H7 (cell line): Measurements from ENCODE around the gene SERGEF. TPM values are rescaled to one million over a fixed set of nuclear protein-coding genes. Genes with fewer than 3 reads are reported as not detected.
"Not testable (repeated sequence)": the region's sequence is repeated elsewhere in the genome, so short reads cannot be mapped to it uniquely, and the experiment has no call there.

Experiments used
- DNase-seq: peaks from one replicate; pipeline ENCODE4 v3.0.0; 2012
- H3K27me3 ChIP-seq: 2 replicates; pipeline ENCODE4 v1.6.0; 2011; ENCODE audit warnings: mild to moderate bottlenecking, low read length; ENCODE audit not compliant: control insufficient read depth, insufficient read depth
- H3K36me3 ChIP-seq: replicated peaks from 2 replicates; pipeline ENCODE4 v1.5.1; 2011; ENCODE audit warnings: low read length; ENCODE audit not compliant: control insufficient read depth, insufficient read depth
- H3K4me3 ChIP-seq: 2 replicates; pipeline ENCODE4 v1.5.1; 2011; ENCODE audit warnings: low read depth, mild to moderate bottlenecking, control low read depth, low read length, moderate library complexity; ENCODE audit not compliant: insufficient read depth
- total RNA-seq: library from RNA; depleted of rRNA; stranded (reverse); fragments of >200 nt; shearing (Covaris generic); gene quantifications from 2 replicates; pipeline ENCODE4 v1.2.3, GENCODE V29; 2014

The SERGEF gene
- total RNA-seq, 1 experiment from 2014 or later: 16.5 TPM

DNA sequence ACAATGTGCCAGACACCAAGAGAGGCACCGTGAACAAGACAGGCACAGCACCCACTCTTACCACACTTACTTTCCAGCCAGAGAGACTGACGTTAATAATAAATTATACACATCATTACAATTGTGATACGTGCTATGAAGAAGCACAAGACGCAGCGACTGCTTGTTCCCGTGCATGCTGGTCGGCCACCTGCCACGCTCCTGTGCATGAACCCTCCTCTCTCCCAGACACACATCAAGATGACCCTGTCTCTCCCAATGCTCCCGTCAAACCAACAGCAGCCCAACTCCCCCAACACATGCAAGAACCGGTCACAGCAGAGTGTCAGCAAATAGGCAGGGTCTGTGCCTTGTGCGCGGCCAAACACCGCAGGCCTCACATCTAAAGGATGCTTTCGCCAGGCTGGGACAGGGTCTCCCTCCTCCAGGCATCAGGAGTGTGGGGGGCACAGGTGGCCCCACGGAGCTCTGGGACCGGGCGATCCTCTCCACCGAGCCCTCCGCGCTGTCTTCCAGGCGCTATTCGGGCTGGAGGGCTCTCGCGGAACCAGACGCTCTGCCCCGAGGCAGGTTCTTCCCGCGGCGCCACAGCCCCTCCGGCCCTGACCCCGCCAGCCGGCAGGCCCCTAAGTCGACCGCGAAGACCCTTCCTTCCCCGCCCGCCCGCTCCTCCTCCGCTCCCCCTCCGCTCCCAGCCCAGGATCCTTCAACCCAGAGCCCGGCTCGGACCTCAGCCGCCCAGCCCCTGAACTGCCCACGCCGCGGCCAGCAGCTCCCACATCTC lies 533 bp downstream of the SERGEF start:
- DNase-seq: no peak
- Histone ChIP-seq H3K4me3 (peak overlapping the region; percentile 78), H3K27me3 (peaks cover 12% of the 10 kb centered on the region; the same call in 1 of the 2 replicates), H3K36me3 (no peaks in the 10 kb centered on the region)

GRCh38 chr11:18011633-18012032 lies 1.2 kb downstream of the SERGEF start:
- H3K4me3 ChIP-seq: no peak overlapping the region; the same call in 1 of the 2 replicates
- peaks cover 12% of the 10 kb centered on the region; the same call in 1 of the 2 replicates for H3K27me3 ChIP-seq
- no peak for DNase-seq
- no peaks in the 10 kb centered on the region; the same call in 1 of the 2 replicates for H3K36me3 ChIP-seq

DNA sequence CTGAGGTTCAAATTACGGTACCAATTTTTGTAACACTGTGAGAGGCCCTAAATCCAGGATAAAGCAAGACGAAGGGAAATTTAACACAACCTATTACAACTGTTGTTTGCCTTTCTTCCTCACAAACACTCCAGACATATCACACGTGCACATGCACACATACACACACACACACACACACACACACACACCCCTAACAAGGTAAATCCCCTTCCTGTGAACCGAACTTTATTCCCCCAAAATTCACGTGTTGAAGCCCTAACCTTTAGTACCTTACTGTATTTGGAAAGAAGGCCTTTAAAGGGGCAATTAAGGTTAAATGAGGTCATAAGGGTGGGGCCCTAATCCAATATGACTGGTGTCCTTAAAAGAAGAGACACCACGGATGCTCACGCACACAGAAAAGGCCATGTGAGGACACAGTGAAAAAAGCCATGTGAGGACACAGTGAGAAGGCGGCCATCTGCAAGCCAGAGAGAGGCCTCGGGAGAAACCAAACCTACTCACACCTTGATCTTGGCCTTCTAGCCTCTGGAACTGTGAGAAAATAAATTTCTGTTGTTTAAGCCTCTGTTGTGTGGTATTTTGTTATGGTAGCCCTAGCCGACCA lies 1.8 kb downstream of the SERGEF start:
- no peak overlapping the region for H3K4me3 ChIP-seq
- no peak for DNase-seq
- peaks cover 2% of the 10 kb centered on the region for H3K36me3 ChIP-seq
- peaks cover 12% of the 10 kb centered on the region; the same call in 1 of the 2 replicates for H3K27me3 ChIP-seq

GRCh38 chr11:18010121-18010670 lies 2.7 kb downstream of the SERGEF start:
- DNase-seq: no peak
- Histone ChIP-seq H3K36me3 (peaks cover 5% of the 10 kb centered on the region), H3K27me3 (peaks cover 12% of the 10 kb centered on the region; the same call in 1 of the 2 replicates), H3K4me3 (no peak overlapping the region)

DNA sequence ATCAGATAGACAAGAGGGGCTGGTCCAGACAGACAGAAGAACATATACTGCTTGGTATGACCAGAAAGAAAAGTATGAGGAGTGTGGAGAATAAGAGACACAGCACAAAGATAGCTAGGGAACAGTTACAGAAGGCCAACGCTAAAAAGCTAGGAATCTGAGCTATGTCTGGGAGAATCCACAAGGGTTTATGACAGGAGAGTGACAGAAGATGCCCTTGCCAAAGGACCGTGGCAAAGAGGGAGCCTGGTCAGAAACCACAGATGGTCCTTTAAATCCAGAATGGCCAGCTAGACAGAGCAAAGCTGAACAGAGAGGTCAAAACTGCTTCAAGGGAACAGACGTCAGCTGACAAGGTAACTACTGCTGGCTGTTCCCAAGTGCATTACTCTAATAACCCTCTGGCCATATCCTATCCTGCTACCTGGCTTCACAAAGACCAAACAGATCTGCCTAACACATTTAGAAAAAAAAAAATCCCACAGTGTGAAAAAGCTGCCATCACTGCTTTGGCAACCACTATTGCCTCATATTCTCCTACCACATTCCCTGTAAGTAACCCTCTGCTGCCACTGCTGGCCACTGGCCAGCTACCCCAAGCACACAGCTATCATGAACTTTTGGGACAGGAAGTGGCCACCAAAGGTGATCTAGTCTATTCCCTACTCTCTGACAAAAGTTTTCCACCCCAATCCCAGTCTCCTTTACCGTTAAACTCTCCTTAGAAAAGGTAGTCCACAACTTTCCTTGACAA lies 7.3 kb downstream of the SERGEF start:
- H3K36me3 ChIP-seq: peaks cover 5% of the 10 kb centered on the region
- no peak overlapping the region for H3K4me3 ChIP-seq
- DNase-seq: no peak
- no peaks in the 10 kb centered on the region for H3K27me3 ChIP-seq

GRCh38 chr11:18001191-18001590 lies 11.7 kb downstream of the SERGEF start:
- Histone ChIP-seq H3K4me3 (no peak overlapping the region), H3K36me3 (peaks cover 3% of the 10 kb centered on the region), H3K27me3 (no peaks in the 10 kb centered on the region)
- no peak for DNase-seq

DNA sequence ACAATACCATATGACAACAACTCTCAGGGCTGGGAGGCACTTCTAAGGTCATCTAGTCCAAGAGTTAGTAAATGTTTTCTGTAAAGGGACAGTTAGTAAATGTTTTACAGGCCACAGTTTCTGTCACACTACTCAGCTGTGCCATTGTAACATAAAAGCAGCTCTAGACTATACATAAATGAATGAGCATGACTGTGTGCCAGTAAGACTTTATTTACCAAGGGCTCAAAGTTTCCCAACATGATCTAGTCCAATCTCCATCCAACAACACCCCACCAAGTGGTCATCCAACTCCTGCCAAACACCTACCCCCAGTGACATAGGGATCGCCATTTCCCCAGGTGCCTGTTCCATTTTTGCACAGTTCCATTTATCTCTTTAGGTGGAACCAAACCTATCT lies 12.1 kb downstream of the SERGEF start:
- Histone ChIP-seq H3K36me3 (peaks cover 3% of the 10 kb centered on the region), H3K4me3 (no peak overlapping the region), H3K27me3 (no peaks in the 10 kb centered on the region)
- DNase-seq: no peak

DNA sequence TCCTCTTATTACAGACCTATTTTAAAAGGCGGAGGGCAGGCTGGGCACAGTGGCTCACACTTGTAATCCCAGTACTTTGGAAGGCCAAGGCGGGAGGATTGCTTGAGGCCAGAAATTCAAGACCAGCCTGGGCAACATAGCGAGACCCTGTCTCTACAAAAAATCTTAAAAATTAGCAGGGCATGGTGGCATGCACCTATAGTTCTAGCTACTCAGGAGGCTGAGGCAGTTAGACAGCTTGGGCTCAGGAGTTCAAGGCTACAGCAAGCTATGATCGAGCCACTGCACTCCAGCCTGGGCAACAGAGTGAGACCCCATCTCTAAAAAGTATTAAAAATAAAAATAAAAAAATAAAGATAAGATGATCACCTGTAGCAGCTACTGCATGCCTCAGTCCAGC lies 12.7 kb downstream of the SERGEF start:
- not testable (repeated sequence) for H3K4me3 ChIP-seq, DNase-seq, H3K36me3 ChIP-seq, H3K27me3 ChIP-seq

DNA sequence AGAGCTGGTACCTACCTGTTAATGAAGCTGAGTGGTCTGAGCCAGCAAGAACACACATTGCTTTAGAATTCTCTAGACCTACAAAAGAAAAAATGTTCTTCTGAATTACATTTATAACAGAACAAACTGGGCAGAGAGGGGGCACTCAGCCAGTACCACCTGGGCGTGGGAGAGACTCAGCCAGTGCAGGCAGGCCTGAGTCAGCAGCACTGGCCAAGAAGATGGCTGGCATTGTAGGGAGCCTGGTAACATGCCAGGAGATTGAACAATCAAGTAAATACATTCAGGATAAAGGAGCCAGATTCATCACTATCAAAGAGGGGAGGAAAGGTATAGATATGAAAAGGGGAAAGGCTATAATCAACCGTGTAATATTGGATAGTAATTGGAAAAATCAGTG lies 19.9 kb downstream of the SERGEF start:
- no peak for DNase-seq
- Histone ChIP-seq H3K36me3 (peaks cover 3% of the 10 kb centered on the region), H3K4me3 (no peak overlapping the region), H3K27me3 (no peaks in the 10 kb centered on the region)

- DNase-seq: peak; percentile 60
- Histone ChIP-seq H3K36me3 (peaks cover 4% of the 10 kb centered on the region), H3K4me3 (no peak overlapping the region), H3K27me3 (no peaks in the 10 kb centered on the region)
These were observed 20.9 kb downstream of the SERGEF start for GRCh38 chr11:17991783-17992433.

DNA sequence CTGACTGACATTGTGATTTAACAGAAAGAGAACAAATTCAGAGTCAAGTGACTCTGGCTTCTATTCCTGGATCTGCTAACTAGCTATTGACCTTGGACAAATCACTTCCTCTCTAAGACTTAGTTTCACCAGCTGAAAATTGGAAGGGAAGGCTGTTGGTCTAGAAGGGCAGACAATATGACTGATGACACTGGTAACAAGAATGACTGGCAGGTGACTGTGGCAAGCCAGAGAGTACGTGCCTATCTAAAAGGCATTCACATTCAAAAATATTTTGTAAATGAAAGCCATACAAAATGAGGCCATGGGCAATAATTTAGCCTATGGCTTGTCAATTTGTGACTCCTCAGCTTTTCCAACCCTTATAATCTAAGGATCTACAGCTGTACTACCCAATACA lies 23.5 kb downstream of the SERGEF start:
- no peak for DNase-seq
- no peak overlapping the region for H3K4me3 ChIP-seq
- H3K36me3 ChIP-seq: peaks cover 8% of the 10 kb centered on the region
- H3K27me3 ChIP-seq: no peaks in the 10 kb centered on the region

- Histone ChIP-seq H3K27me3 (no peaks in the 10 kb centered on the region), H3K4me3 (no peak overlapping the region), H3K36me3 (peaks cover 8% of the 10 kb centered on the region)
- no peak for DNase-seq
These were observed 24.4 kb downstream of the SERGEF start for GRCh38 chr11:17988465-17988864.

- Histone ChIP-seq H3K4me3 (no peak overlapping the region), H3K36me3 (peaks cover 8% of the 10 kb centered on the region), H3K27me3 (no peaks in the 10 kb centered on the region)
- DNase-seq: no peak
These were observed 25.0 kb downstream of the SERGEF start for GRCh38 chr11:17987826-17988225.

DNA sequence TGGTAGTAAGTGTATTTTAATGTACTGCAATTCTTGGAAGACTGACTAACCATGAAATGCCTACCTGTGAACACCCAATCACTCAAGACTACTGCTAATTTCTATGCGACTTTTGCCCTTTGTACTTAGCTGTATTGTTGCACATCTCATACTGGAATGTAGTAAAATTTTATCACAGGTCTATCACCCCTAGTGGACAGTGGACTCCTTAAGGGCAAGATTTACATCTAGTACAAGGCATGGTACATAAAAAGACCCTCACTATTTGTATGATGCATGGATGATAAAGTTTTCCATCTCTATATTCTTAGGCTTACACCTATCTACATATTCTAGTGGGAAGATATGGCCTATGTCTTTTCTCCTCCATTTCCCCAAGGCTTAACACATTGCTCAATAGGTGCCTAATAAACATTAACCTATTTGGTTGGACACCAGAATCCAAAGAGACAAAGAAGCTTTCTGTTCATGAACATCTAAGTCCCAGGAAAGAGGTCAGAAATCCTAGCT lies 26.1 kb downstream of the SERGEF start:
- DNase-seq: no peak
- no peak overlapping the region for H3K4me3 ChIP-seq

More for the DNA sequence above, 26.1 kb downstream of the SERGEF start:
- H3K27me3 ChIP-seq: no peaks in the 10 kb centered on the region
- H3K36me3 ChIP-seq: peaks cover 8% of the 10 kb centered on the region
